Activated CD8-positive, alpha-beta T cell treated with anti-CD3 and anti-CD28 coated beads, Interleukin-2, amount 10 ng/mL, durations not matched to agents 7 days and 5 days (primary cell): ENCODE measurements around the gene PPP1R10. TPM values are rescaled to one million over a fixed set of nuclear protein-coding genes. Genes with fewer than 3 reads are reported as not detected.
"Not testable (repeated sequence)": the region's sequence is repeated elsewhere in the genome, so short reads cannot be mapped to it uniquely, and the experiment has no call there.

Experiments
- ATAC-seq: fragments of 150-1000 bp; cut with Tn5 transposase; one replicate; pipeline ENCODE4 v1.10.0; 2021; ENCODE audit warnings: moderate library complexity
- CTCF ChIA-PET: fragments of 350-600 bp; sonication (Branson Sonifier 250); formaldehyde crosslinking; loops from one replicate; lab custom pipeline; 2021; ENCODE audit warnings: antibody characterized with exemption; lab: Charles Lee
- POLR2A ChIA-PET: fragments of 350-600 bp; sonication (Branson Sonifier 250); formaldehyde crosslinking; loops from one replicate; lab custom pipeline; 2021; ENCODE audit warnings: antibody characterized with exemption; lab: Charles Lee
- DNase-seq: peaks from one replicate; pipeline ENCODE4 v3.0.0-alpha.2; 2020
- H3K27ac Mint-ChIP-seq: one replicate; pipeline ENCODE4 v1.8.0; 2021; ENCODE audit warnings: mild to moderate bottlenecking, mixed read lengths
- H3K27me3 Mint-ChIP-seq: one replicate; pipeline ENCODE4 v1.8.0; 2021; ENCODE audit warnings: low read depth, mixed read lengths
- H3K36me3 Mint-ChIP-seq: one replicate; pipeline ENCODE4 v1.8.0; 2021; ENCODE audit warnings: low read depth, mixed read lengths
- H3K4me1 Mint-ChIP-seq: one replicate; pipeline ENCODE4 v1.8.0; 2021; ENCODE audit warnings: low read depth, mixed read lengths
- H3K4me3 Mint-ChIP-seq: one replicate; pipeline ENCODE4 v1.8.0; 2021; ENCODE audit warnings: mild to moderate bottlenecking, mixed read lengths
- H3K9me3 Mint-ChIP-seq: one replicate; pipeline ENCODE4 v1.8.0; 2022; ENCODE audit warnings: mixed read lengths; ENCODE audit not compliant: insufficient read depth
- total RNA-seq, 2 experiments: library from RNA; stranded (reverse); gene quantifications; one replicate each; pipeline ENCODE4 v1.2.3, GENCODE V29; 2021

Gene PPP1R10
- 10 to 100 TPM; 92.8 to 99.7 TPM for total RNA-seq

- peak within 1 kb of the TSS; percentile 93 for H3K4me3 Mint-ChIP-seq
- H3K4me1 Mint-ChIP-seq = peaks cover 38% of the 10 kb centered on the region
- peak within 1 kb of the TSS; percentile 98 for H3K27ac Mint-ChIP-seq
- no peaks in the 10 kb centered on the region for H3K9me3 Mint-ChIP-seq
- H3K36me3 Mint-ChIP-seq = peaks cover 70% of the 10 kb centered on the region
- ChIA-PET POLR2A (interaction anchor here (0.5 to 2.2 kb wide), 25 partner anchors 9 to 968 kb away, joined by 3 to 25 read pairs (median 4); partner anchors contain the start of genes ABCF1, ATAT1, C6orf136 and DHX16), CTCF (interaction anchor here (1.1 to 3.2 kb wide), 9 partner anchors 10 to 114 kb away, joined by 3 to 14 read pairs (median 6); partner anchors contain the start of genes ABCF1, ATAT1 and DHX16)
- peak; percentile 100 for DNase-seq
- ATAC-seq = peak; percentile 78
- peaks cover 2% of the 10 kb centered on the region for H3K27me3 Mint-ChIP-seq
Measured at GRCh38 chr6:30616811-30617564, at the start of gene PPP1R10. Gene PPP1R10 (minus strand): TSS chr6:30617243. CDS start chr6:30609944, 7,299 bp downstream.

DNA sequence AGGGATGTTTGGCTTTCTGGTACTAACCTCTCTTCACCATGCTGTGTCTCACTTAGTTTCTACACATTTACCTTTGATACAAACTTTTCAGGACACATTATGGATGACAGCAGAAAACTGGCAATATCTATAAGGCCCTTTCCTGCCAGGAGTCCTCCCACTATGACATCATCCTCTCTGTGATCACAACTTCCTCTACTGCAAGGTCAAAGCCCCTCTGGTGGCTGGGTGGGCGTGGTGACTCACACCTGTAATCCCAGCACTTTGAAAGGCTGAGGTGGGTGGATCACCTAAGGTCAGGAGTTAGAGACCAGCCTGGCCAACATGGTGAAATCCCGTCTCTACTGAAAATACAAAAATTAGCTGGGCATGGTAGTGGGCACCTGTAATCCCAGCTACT lies 49.3 kb upstream of the PPP1R10 start:
- DNase-seq, H3K9me3 Mint-ChIP-seq, H3K4me3 Mint-ChIP-seq, H3K27me3 Mint-ChIP-seq, POLR2A ChIA-PET, ATAC-seq: not testable (repeated sequence)
- H3K36me3 Mint-ChIP-seq = peaks cover 67% of the 10 kb centered on the region
- CTCF ChIA-PET = interaction anchor here (1.4 to 2.8 kb wide), 2 partner anchors 40 to 64 kb away, joined by 4 to 9 read pairs; no protein-coding TSS in a partner anchor
- H3K4me1 Mint-ChIP-seq = peaks cover 23% of the 10 kb centered on the region
- peak overlapping the region; percentile 34 for H3K27ac Mint-ChIP-seq

DNA sequence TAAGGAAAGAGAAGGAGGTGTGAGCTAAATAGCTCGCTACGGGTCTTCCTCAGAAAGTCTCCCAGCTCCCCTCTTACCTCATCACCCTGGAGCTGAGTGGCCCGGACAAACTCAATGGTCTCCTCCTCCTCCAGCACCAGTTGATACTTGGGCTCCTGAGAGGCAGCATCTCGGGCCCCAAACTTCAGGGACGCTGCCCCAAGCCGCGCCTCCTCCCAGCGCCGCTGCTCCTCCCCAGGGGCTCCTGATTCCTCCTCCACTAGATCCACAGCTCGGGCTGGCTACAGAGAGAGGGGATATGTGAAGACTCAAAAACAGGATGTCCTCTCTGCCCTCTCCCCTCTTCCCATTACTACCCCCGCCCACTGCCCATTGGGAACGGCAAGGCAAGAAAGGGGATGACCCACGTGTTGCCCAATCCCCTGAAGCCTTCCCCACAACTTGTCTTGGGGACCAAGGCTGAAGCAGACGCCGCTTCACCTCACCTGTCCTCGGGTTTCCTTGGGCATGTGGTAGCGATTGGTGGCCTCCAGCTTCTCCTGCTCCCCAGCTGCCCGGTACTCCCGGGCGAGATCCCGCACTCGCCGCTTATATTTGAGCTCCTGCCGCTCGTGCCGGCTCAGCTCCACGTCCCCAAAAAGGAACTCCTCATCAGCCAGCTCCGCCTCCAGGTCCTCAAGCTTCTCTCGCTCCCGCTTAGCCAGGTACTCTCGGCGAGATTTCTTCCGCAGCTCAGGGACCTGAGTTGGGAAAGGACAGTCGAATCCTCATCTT lies 48.1 kb upstream of the PPP1R10 start:
- Mint-ChIP-seq H3K27ac (no peak overlapping the region), H3K4me1 (peaks cover 13% of the 10 kb centered on the region), H3K4me3 (no peak overlapping the region), H3K9me3 (no peaks in the 10 kb centered on the region), H3K36me3 (peaks cover 61% of the 10 kb centered on the region), H3K27me3 (no peaks in the 10 kb centered on the region)
- ATAC-seq = no peak
- ChIA-PET POLR2A (interaction anchor here (0.8 to 1.0 kb wide), 4 partner anchors 7 to 48 kb away, joined by 3 to 4 read pairs (median 3); partner anchors contain the start of genes MRPS18B and PPP1R10), CTCF (interaction anchor here (0.7 to 2.8 kb wide), 8 partner anchors 13 to 182 kb away, joined by 3 to 9 read pairs (median 3); no protein-coding TSS in a partner anchor)
- DNase-seq = no peak

DNA sequence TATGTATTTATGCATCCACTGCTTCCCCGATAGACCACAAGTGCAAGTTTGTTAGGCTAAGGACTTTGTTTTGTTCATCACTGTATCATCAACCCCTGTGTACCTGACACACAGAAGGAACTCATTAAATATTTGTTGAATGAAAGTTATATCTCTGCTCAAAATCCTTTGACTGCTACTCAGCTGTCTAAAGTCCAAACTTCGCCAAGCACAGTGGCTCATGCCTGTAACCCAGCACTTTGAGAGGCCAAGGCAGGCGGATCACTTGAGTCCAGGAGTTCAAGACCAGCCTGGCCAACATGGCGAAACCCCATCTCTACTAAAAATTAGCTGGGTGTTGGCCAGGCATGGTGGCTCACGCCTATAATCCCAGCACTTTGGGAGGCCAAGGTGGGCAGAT lies 40.9 kb upstream of the PPP1R10 start:
- H3K27me3 Mint-ChIP-seq, CTCF ChIA-PET, H3K9me3 Mint-ChIP-seq, ATAC-seq, H3K4me1 Mint-ChIP-seq, H3K4me3 Mint-ChIP-seq, DNase-seq, H3K27ac Mint-ChIP-seq, POLR2A ChIA-PET: not testable (repeated sequence)
- peaks cover 55% of the 10 kb centered on the region for H3K36me3 Mint-ChIP-seq

- CTCF ChIA-PET = interaction anchor here (1.3 kb wide), 1 partner anchor 22 kb away, joined by 3 read pairs; no protein-coding TSS in a partner anchor
- peaks cover 54% of the 10 kb centered on the region for H3K36me3 Mint-ChIP-seq
Measured at GRCh38 chr6:30657454-30657853, 40.4 kb upstream of the PPP1R10 start.

GRCh38 chr6:30656513-30656912 lies 39.5 kb upstream of the PPP1R10 start:
- ChIA-PET CTCF (interaction anchor here (1.3 kb wide), 1 partner anchor 23 kb away, joined by 3 read pairs; no protein-coding TSS in a partner anchor), POLR2A (no interaction called here)
- no peak overlapping the region for H3K27ac Mint-ChIP-seq
- DNase-seq = no peak
- no peaks in the 10 kb centered on the region for H3K27me3 Mint-ChIP-seq
- H3K36me3 Mint-ChIP-seq = peaks cover 54% of the 10 kb centered on the region
- H3K4me1 Mint-ChIP-seq = peaks cover 2% of the 10 kb centered on the region
- no peak for ATAC-seq
- H3K4me3 Mint-ChIP-seq = no peak overlapping the region
- no peaks in the 10 kb centered on the region for H3K9me3 Mint-ChIP-seq

More at GRCh38 chr6:30657454-30657853, 40.4 kb upstream of the PPP1R10 start:
- H3K4me3 Mint-ChIP-seq = no peak overlapping the region
- POLR2A ChIA-PET = interaction anchor here (0.6 kb wide), 1 partner anchor 128 kb away, joined by 3 read pairs; no protein-coding TSS in a partner anchor
- H3K27me3 Mint-ChIP-seq = no peaks in the 10 kb centered on the region
- peak overlapping the region; percentile 57 for H3K27ac Mint-ChIP-seq
- H3K4me1 Mint-ChIP-seq = peaks cover 2% of the 10 kb centered on the region
- H3K9me3 Mint-ChIP-seq = no peaks in the 10 kb centered on the region
- DNase-seq (no peak), ATAC-seq (no peak)

DNA sequence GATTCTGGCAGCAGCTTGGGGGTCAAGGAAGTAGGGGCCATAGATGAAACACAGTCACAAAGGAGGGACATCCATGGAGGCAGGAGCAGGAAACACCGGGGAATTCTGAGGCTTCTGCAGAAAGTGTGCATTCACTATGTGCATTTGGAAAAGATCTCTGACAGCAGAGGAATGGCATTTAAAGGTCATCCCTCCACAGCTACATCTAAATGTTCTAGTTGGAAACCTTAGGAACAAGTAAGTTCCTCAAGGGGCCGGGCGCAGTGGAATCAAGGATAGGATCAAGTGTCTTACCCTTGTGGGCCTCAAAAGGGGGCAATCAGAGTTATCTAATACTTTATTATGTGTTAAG lies 38.7 kb upstream of the PPP1R10 start:
- Mint-ChIP-seq H3K4me3 (no peak overlapping the region), H3K9me3 (no peaks in the 10 kb centered on the region), H3K36me3 (peaks cover 57% of the 10 kb centered on the region), H3K27ac (no peak overlapping the region), H3K4me1 (peaks cover 2% of the 10 kb centered on the region), H3K27me3 (no peaks in the 10 kb centered on the region)
- ATAC-seq (no peak), DNase-seq (no peak)
- ChIA-PET CTCF (no interaction called here), POLR2A (no interaction called here)

GRCh38 chr6:30654798-30655742 lies 38.0 kb upstream of the PPP1R10 start:
- POLR2A ChIA-PET = interaction anchor here (0.6 kb wide), 1 partner anchor 12 kb away, joined by 5 read pairs; no protein-coding TSS in a partner anchor
- no peaks in the 10 kb centered on the region for H3K9me3 Mint-ChIP-seq
- peaks cover 58% of the 10 kb centered on the region for H3K36me3 Mint-ChIP-seq
- CTCF ChIA-PET = interaction anchor here (0.6 kb wide), 1 partner anchor 16 kb away, joined by 3 read pairs; no protein-coding TSS in a partner anchor
- H3K4me1 Mint-ChIP-seq = peaks cover 2% of the 10 kb centered on the region
- DNase-seq = no peak
- ATAC-seq = no peak
- H3K27me3 Mint-ChIP-seq = no peaks in the 10 kb centered on the region
- no peak overlapping the region for H3K4me3 Mint-ChIP-seq
- no peak overlapping the region for H3K27ac Mint-ChIP-seq

GRCh38 chr6:30651143-30651542 lies 34.1 kb upstream of the PPP1R10 start:
- CTCF ChIA-PET = interaction anchor here (1.0 to 1.4 kb wide), 3 partner anchors 21 to 106 kb away, joined by 3 read pairs; partner anchors contain the start of gene DHX16
- DNase-seq = no peak
- no peak for ATAC-seq
- Mint-ChIP-seq H3K27ac (no peak overlapping the region), H3K4me3 (no peak overlapping the region), H3K36me3 (peaks cover 48% of the 10 kb centered on the region), H3K9me3 (no peaks in the 10 kb centered on the region), H3K4me1 (peaks cover 22% of the 10 kb centered on the region), H3K27me3 (no peaks in the 10 kb centered on the region)
- POLR2A ChIA-PET = interaction anchor here (0.7 to 1.2 kb wide), 6 partner anchors 10 to 74 kb away, joined by 3 to 4 read pairs (median 3); partner anchors contain the start of gene PPP1R10

GRCh38 chr6:30647242-30648116 lies 30.4 kb upstream of the PPP1R10 start:
- no peaks in the 10 kb centered on the region for H3K9me3 Mint-ChIP-seq
- H3K36me3 Mint-ChIP-seq = peaks cover 37% of the 10 kb centered on the region
- DNase-seq (peak; percentile 82), ATAC-seq (peak; percentile 82)
- H3K4me1 Mint-ChIP-seq = peaks cover 33% of the 10 kb centered on the region
- peak overlapping the region; percentile 93 for H3K27ac Mint-ChIP-seq
- H3K4me3 Mint-ChIP-seq = peak overlapping the region; percentile 91
- no peaks in the 10 kb centered on the region for H3K27me3 Mint-ChIP-seq
- ChIA-PET CTCF (interaction anchor here (0.8 to 1.5 kb wide), 7 partner anchors 18 to 440 kb away, joined by 3 to 7 read pairs (median 3); partner anchors contain the start of genes DHX16, MRPS18B and PPP1R10), POLR2A (interaction anchor here (0.7 to 1.5 kb wide), 8 partner anchors 11 to 70 kb away, joined by 3 to 13 read pairs (median 4); partner anchors contain the start of genes MDC1, MRPS18B and PPP1R10)
